Ovary (tissue), 3 donors: ENCODE measurements around the gene POLE.
"Not testable (repeated sequence)": the region's sequence is repeated elsewhere in the genome, so short reads cannot be mapped to it uniquely, and the experiment has no call there.

Experiments used
- EP300 ChIP-seq: sonication (generic); formaldehyde crosslinking; IDR thresholded peaks from one replicate; pipeline ENCODE4 v1.6.1; 2017; ENCODE audit warnings: antibody characterized with exemption
- POLR2A ChIP-seq: fragments of 450-650 bp; IDR thresholded peaks from one replicate; pipeline ENCODE4 v1.6.1; 2017; ENCODE audit warnings: antibody characterized with exemption, mild to moderate bottlenecking, moderate library complexity
- TF ChIP-seq, protein P1 (sequence below), 3 donors: fragments of 450-650 bp in 2 of 3; fragments of 200-600 bp in 1 of 3; IDR thresholded peaks; one replicate each; pipeline versions ENCODE4 v1.5.1 to v1.8.0; 2016 to 2022; ENCODE audit warnings: antibody characterized with exemption in 3 of 3, mild to moderate bottlenecking in 1 of 3
- donor health status: DM: no; HTN: no; CAD: no.

DNA sequence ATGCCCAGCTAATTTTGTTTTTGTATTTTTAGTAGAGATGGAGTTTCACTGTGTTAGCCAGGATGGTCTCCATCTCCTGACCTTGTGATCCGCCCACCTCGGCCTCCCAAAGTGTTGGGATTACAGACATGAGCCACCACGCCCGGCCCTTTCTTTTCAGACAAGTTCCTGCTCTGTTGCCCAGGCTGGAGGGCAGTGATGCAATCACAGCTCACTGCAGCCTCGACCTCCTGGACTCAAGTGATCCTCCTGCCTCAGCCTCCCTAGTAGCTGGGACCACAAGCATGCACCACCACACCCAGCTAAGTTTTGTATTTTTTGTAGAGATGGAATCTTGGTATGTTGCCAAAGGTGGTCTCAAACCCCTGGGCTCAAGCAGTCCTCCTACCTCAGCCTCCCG is 87.6 kb downstream of the POLE start:
- TF ChIP-seq, protein P1, sequence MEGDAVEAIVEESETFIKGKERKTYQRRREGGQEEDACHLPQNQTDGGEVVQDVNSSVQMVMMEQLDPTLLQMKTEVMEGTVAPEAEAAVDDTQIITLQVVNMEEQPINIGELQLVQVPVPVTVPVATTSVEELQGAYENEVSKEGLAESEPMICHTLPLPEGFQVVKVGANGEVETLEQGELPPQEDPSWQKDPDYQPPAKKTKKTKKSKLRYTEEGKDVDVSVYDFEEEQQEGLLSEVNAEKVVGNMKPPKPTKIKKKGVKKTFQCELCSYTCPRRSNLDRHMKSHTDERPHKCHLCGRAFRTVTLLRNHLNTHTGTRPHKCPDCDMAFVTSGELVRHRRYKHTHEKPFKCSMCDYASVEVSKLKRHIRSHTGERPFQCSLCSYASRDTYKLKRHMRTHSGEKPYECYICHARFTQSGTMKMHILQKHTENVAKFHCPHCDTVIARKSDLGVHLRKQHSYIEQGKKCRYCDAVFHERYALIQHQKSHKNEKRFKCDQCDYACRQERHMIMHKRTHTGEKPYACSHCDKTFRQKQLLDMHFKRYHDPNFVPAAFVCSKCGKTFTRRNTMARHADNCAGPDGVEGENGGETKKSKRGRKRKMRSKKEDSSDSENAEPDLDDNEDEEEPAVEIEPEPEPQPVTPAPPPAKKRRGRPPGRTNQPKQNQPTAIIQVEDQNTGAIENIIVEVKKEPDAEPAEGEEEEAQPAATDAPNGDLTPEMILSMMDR (IDR thresholded peaks at IDR 0.05): not testable (repeated sequence)
- TF ChIP-seq POLR2A, EP300: not testable (repeated sequence)
